K562 (cell line): ENCODE results near the gene PLTP. TPM values are rescaled to one million over a fixed set of nuclear protein-coding genes. Genes with fewer than 3 reads are reported as not detected.

Experiments used
- ELF1 ChIP-seq: fragments of 200-800 bp; sonication (Bioruptor generic); IDR thresholded peaks from 2 replicates; pipeline ENCODE4 v1.6.1; 2016; ENCODE audit warnings: missing genetic modification characterization, missing compliant biosample characterization
- ELF4 ChIP-seq: fragments of 450-650 bp; formaldehyde crosslinking; IDR thresholded peaks from 2 replicates; pipeline ENCODE4 v1.4.0; 2022; ENCODE audit warnings: missing genetic modification characterization
- HEY1 ChIP-seq: fragments of 250-450 bp; sonication (Bioruptor Pico); IDR thresholded peaks from 2 replicates; pipeline ENCODE4 v1.5.0; 2020; ENCODE audit warnings: mild to moderate bottlenecking, moderate library complexity, borderline replicate concordance
- HMG20A ChIP-seq: fragments of 450-650 bp; formaldehyde crosslinking; conservative IDR thresholded peaks from 2 replicates; pipeline ENCODE4 v1.4.0; 2020; ENCODE audit warnings: mild to moderate bottlenecking, mixed read lengths
- HSF4 ChIP-seq: fragments of 250-450 bp; sonication (Bioruptor Pico); IDR thresholded peaks from 2 replicates; pipeline ENCODE4 v2.1.2; 2022; ENCODE audit warnings: mild to moderate bottlenecking, moderate library complexity, borderline replicate concordance
- MTA2 ChIP-seq: fragments of 450-650 bp; IDR thresholded peaks from 2 replicates; pipeline ENCODE4 v1.6.1; 2016; ENCODE audit warnings: low read depth
- POU5F1 ChIP-seq: fragments of 150-350 bp; IDR thresholded peaks from 2 replicates; pipeline ENCODE4 v1.6.1; 2014; ENCODE audit warnings: borderline replicate concordance, low read length, low read depth, mild to moderate bottlenecking; ENCODE audit not compliant: partially characterized antibody
- ZC3H4 ChIP-seq: sonication (generic); formaldehyde crosslinking; IDR thresholded peaks from 2 replicates; pipeline ENCODE4 v1.9.0; 2021; ENCODE audit warnings: missing genetic modification reagents, borderline replicate concordance
- ZFPM2 ChIP-seq: fragments of 250-450 bp; sonication (Bioruptor Pico); IDR thresholded peaks from 2 replicates; pipeline ENCODE4 v1.5.1; 2022; ENCODE audit warnings: mild to moderate bottlenecking
- ZKSCAN1 ChIP-seq: fragments of 150-350 bp; IDR thresholded peaks from 2 replicates; pipeline ENCODE4 v1.6.1; 2016; ENCODE audit warnings: low read depth, low read length
- polyA plus RNA-seq, 8 experiments: library from polyadenylated mRNA; depleted of rRNA in 4 of 8; stranded (reverse) in 5 of 8; unstranded in 3 of 8; fragments of >200 nt; fragmentation: Nextera tagmentation in 2 of 8; fragmentation: Illumina TruSeq in 1 of 8; extraction: Ambion mirVana in 2 of 8; extraction: Trizol in 1 of 8; gene quantifications; 2 replicates each; pipeline versions ENCODE4 v1.2.1 to v1.2.3, GENCODE V29; 2011 to 2014; ENCODE audit warnings: inconsistent platforms in 1 of 8, missing spikeins in 1 of 8
- total RNA-seq, 7 experiments: library from RNA; depleted of rRNA in 6 of 7; stranded (reverse); fragments of >200 nt in 6 of 7; fragmentation: Illumina TruSeq in 2 of 7; extraction: Trizol in 2 of 7; gene quantifications; 2 replicates each; pipeline versions ENCODE4 v1.2.1 to v1.2.3, GENCODE V29; 2011 to 2021; ENCODE audit warnings: low replicate concordance in 1 of 7
- TF ChIP-seq, protein P1 (sequence below), 2 experiments: fragments of 450-650 bp in 1 of 2; sonication (generic) in 1 of 2; formaldehyde crosslinking in 1 of 2; IDR thresholded peaks; 2 replicates each; pipeline versions ENCODE4 v1.7.1 to v1.9.0; 2016 to 2022; ENCODE audit warnings: inconsistent platforms in 1 of 2, mild to moderate bottlenecking in 1 of 2, missing genetic modification reagents in 1 of 2
- TF ChIP-seq, protein P2 (sequence below): fragments of 250-450 bp; sonication (Bioruptor Pico); IDR thresholded peaks from 2 replicates; pipeline ENCODE4 v1.4.0; 2020; ENCODE audit warnings: mild to moderate bottlenecking
- TF ChIP-seq, protein P3 (sequence below): sonication (generic); formaldehyde crosslinking; IDR thresholded peaks from 2 replicates; pipeline ENCODE4 v1.4.0; 2020; ENCODE audit warnings: mild to moderate bottlenecking, missing genetic modification reagents

Gene PLTP
- total and polyA plus RNA-seq, 9 of the 15 experiments (the other 6 are each of a cell fraction or from before 2014, with no cell fraction given): 2.8 to 29.3 (median 17.6) TPM

DNA sequence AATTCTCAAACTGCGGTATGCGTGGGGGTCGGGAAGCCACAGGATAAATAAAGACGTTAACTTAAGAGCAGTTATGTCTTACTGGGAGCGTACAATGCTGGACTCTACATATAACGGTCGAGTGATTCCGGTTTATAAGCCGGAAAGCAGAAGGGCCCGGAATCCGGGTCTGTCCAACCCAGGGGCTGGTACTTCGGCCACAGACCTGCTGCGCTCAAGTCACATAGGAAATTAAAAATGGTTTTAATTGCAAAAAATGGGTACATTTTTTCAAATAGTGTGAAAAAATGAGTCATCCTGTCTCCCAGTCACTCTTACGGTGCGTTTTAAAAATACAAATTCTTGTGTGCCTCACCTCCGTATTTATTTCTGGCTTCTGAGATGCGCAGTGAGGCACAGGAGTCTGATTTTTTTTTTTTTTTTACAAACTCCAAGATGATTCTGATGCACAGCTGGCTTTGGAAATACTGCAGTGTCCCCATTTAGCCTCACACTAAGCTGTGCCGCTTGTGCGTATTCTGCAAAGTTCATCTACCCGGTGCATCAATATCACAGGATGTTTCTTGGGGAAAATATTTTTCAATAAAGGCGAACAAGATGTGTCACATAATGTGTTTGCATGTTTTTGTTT is 23.6 kb upstream of the PLTP start (continued):
- TF ChIP-seq, protein P1, sequence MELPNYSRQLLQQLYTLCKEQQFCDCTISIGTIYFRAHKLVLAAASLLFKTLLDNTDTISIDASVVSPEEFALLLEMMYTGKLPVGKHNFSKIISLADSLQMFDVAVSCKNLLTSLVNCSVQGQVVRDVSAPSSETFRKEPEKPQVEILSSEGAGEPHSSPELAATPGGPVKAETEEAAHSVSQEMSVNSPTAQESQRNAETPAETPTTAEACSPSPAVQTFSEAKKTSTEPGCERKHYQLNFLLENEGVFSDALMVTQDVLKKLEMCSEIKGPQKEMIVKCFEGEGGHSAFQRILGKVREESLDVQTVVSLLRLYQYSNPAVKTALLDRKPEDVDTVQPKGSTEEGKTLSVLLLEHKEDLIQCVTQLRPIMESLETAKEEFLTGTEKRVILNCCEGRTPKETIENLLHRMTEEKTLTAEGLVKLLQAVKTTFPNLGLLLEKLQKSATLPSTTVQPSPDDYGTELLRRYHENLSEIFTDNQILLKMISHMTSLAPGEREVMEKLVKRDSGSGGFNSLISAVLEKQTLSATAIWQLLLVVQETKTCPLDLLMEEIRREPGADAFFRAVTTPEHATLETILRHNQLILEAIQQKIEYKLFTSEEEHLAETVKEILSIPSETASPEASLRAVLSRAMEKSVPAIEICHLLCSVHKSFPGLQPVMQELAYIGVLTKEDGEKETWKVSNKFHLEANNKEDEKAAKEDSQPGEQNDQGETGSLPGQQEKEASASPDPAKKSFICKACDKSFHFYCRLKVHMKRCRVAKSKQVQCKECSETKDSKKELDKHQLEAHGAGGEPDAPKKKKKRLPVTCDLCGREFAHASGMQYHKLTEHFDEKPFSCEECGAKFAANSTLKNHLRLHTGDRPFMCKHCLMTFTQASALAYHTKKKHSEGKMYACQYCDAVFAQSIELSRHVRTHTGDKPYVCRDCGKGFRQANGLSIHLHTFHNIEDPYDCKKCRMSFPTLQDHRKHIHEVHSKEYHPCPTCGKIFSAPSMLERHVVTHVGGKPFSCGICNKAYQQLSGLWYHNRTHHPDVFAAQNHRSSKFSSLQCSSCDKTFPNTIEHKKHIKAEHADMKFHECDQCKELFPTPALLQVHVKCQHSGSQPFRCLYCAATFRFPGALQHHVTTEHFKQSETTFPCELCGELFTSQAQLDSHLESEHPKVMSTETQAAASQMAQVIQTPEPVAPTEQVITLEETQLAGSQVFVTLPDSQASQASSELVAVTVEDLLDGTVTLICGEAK (IDR thresholded peaks at IDR 0.05): peak; percentile 64
- TF ChIP-seq, protein P1 (CRISPR knock-in tag; IDR thresholded peaks at IDR 0.05): no peak
- TF ChIP-seq HSF4: no peak
- TF ChIP-seq ELF1 (tag): peak; percentile 34
- no peak for TF ChIP-seq HMG20A (CRISPR knock-in tag)
- no peak for TF ChIP-seq ZFPM2
- TF ChIP-seq, protein P2, sequence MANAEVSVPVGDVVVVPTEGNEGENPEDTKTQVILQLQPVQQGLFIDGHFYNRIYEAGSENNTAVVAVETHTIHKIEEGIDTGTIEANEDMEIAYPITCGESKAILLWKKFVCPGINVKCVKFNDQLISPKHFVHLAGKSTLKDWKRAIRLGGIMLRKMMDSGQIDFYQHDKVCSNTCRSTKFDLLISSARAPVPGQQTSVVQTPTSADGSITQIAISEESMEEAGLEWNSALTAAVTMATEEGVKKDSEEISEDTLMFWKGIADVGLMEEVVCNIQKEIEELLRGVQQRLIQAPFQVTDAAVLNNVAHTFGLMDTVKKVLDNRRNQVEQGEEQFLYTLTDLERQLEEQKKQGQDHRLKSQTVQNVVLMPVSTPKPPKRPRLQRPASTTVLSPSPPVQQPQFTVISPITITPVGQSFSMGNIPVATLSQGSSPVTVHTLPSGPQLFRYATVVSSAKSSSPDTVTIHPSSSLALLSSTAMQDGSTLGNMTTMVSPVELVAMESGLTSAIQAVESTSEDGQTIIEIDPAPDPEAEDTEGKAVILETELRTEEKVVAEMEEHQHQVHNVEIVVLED (CRISPR knock-in tag): no peak
- no peak for TF ChIP-seq ZKSCAN1
- peak; percentile 71; the same call in 1 of the 2 replicates for TF ChIP-seq MTA2
- TF ChIP-seq ELF4 (CRISPR knock-in tag): no peak
- no peak for TF ChIP-seq ZC3H4 (CRISPR knock-in tag)
- no peak for TF ChIP-seq POU5F1
- TF ChIP-seq HEY1 (CRISPR knock-in tag): peak; percentile 55; the same call in 1 of the 2 replicates
- TF ChIP-seq, protein P3, sequence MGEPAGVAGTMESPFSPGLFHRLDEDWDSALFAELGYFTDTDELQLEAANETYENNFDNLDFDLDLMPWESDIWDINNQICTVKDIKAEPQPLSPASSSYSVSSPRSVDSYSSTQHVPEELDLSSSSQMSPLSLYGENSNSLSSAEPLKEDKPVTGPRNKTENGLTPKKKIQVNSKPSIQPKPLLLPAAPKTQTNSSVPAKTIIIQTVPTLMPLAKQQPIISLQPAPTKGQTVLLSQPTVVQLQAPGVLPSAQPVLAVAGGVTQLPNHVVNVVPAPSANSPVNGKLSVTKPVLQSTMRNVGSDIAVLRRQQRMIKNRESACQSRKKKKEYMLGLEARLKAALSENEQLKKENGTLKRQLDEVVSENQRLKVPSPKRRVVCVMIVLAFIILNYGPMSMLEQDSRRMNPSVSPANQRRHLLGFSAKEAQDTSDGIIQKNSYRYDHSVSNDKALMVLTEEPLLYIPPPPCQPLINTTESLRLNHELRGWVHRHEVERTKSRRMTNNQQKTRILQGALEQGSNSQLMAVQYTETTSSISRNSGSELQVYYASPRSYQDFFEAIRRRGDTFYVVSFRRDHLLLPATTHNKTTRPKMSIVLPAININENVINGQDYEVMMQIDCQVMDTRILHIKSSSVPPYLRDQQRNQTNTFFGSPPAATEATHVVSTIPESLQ: no peak
